Gastrocnemius medialis (tissue), 4 donors: ENCODE results near the gene TMEM198. TPM values are rescaled to one million over a fixed set of nuclear protein-coding genes. Genes with fewer than 3 reads are reported as not detected.

ENCODE experiments used
- ATAC-seq, 2 donors: fragments of 150-250 bp; one replicate each; pipeline ENCODE4 v1.9.1; 2016
- DNase-seq, 2 donors: peaks; one replicate each; pipeline ENCODE4 v3.0.0-alpha.2; 2019
- H3K27ac ChIP-seq, 4 donors: fragments of 200-600 bp; sonication (generic); 1 replicate in 1 of 4; 2 replicates in 3 of 4; pipeline ENCODE4 v1.5.1; 2016 to 2018; ENCODE audit warnings: mild to moderate bottlenecking in 2 of 4, moderate library complexity in 1 of 4
- H3K27me3 ChIP-seq, 3 donors: fragments of 200-600 bp; sonication (generic) in 2 of 3; 1 replicate in 1 of 3; 2 replicates in 2 of 3; pipeline versions ENCODE4 v1.5.1 to v1.6.0; 2016 to 2019; ENCODE audit warnings: mild to moderate bottlenecking in 1 of 3, moderate library complexity in 1 of 3
- H3K36me3 ChIP-seq, 2 donors: fragments of 200-600 bp; sonication (generic) in 1 of 2; one replicate each; pipeline ENCODE4 v1.5.1; 2017 to 2018
- H3K4me1 ChIP-seq, 2 donors: fragments of 200-600 bp; sonication (generic) in 1 of 2; one replicate each; pipeline ENCODE4 v1.5.1; 2016 to 2017; ENCODE audit warnings: mild to moderate bottlenecking in 2 of 2
- H3K4me3 ChIP-seq, 4 donors: fragments of 200-600 bp; sonication (generic) in 3 of 4; 1 replicate in 1 of 4; 2 replicates in 3 of 4; pipeline ENCODE4 v1.5.1; 2016 to 2019; ENCODE audit warnings: mild to moderate bottlenecking in 2 of 4
- H3K9me3 ChIP-seq, 3 donors: fragments of 200-600 bp; sonication (generic) in 2 of 3; 1 replicate in 1 of 3; 2 replicates in 2 of 3; pipeline ENCODE4 v1.5.1; 2016 to 2019
- CTCF ChIP-seq, 5 experiments: fragments of 450-650 bp in 3 of 5; fragments of 200-600 bp in 2 of 5; sonication (generic) in 2 of 5; IDR thresholded peaks in 4 of 5; conservative IDR thresholded peaks in 1 of 5; 1 replicate in 4 of 5; 2 replicates in 1 of 5; pipeline ENCODE4 v1.5.1; 2016 to 2019; ENCODE audit warnings: antibody characterized with exemption in 5 of 5, mild to moderate bottlenecking in 3 of 5, moderate library complexity in 3 of 5
- POLR2A ChIP-seq, 2 donors: fragments of 450-650 bp; IDR thresholded peaks; one replicate each; pipeline ENCODE4 v1.6.1; 2017; ENCODE audit warnings: antibody characterized with exemption in 2 of 2, mild to moderate bottlenecking in 2 of 2, moderate library complexity in 2 of 2
- in situ Hi-C, 4 donors: fragments of 200-750 bp; cut with MboI; loops; one replicate each; pipeline versions ENCODE4 v1.15.0 to v1.8.0; 2017; ENCODE audit warnings: low sequenced_read_pairs in 4 of 4
- intact Hi-C: fragments of 100-400 bp; cut with DNase I; formaldehyde crosslinking; loops from one replicate; pipeline ENCODE4 v1.15.1; 2023; ENCODE audit warnings: low total_unique reads
- total RNA-seq, 4 donors: library from RNA; depleted of rRNA; stranded (reverse); fragments of >200 nt; gene quantifications; one replicate each; pipeline versions ENCODE4 v1.1.0 to v1.2.3, GENCODE V29; 2016

TMEM198 gene
- total RNA-seq, 4 donors from 2014 or later = 0.87 to 6.7 (median 3.3) TPM

- ATAC-seq (no peak), DNase-seq (peak in 1 of 2 donors; percentile 52)
- peak overlapping the region; percentile 63 to 87 (median 72) for H3K4me3 ChIP-seq
- in situ Hi-C loops = no loop called here
- H3K9me3 ChIP-seq = no peaks in the 10 kb centered on the region
- peak in 1 of 2 donors; percentile 41 for TF ChIP-seq POLR2A (IDR thresholded peaks at IDR 0.05)
- TF ChIP-seq CTCF (IDR thresholded peaks at IDR 0.05 in 4 of 5, conservative IDR thresholded peaks at IDR 0.05 in 1 of 5) = no peak
- H3K36me3 ChIP-seq = peaks cover 0 to 18% of the 10 kb centered on the region in 2 donors
- intact Hi-C loops = loop anchor here (5.0 to 10.0 kb wide), 3 partner anchors 100 to 332 kb away; partner anchors contain the start of genes ANKZF1, ATG9A, NHEJ1 and STK11IP
- H3K27me3 ChIP-seq = no peaks in the 10 kb centered on the region
- peak overlapping the region; percentile 91 to 100 (median 96) for H3K27ac ChIP-seq
- peaks cover 39 to 46% of the 10 kb centered on the region in 2 donors for H3K4me1 ChIP-seq
These were observed 46.9 kb upstream of the TMEM198 start for GRCh38 chr2:219496825-219497494.

GRCh38 chr2:219497495-219498279, 46.1 kb upstream of the TMEM198 start:
- Histone ChIP-seq H3K36me3 (peaks cover 0 to 18% of the 10 kb centered on the region in 2 donors), H3K27ac (peak overlapping the region; percentile 91 to 100 (median 96)), H3K27me3 (no peaks in the 10 kb centered on the region), H3K4me1 (peaks cover 39 to 46% of the 10 kb centered on the region in 2 donors), H3K4me3 (peak overlapping the region; percentile 63 to 87 (median 72)), H3K9me3 (no peaks in the 10 kb centered on the region)
- in situ Hi-C loops = no loop called here
- intact Hi-C loops = loop anchor here (1.0 to 10.0 kb wide), 6 partner anchors 37 to 333 kb away; partner anchors contain the start of genes ANKZF1, ATG9A, NHEJ1 and STK11IP
- peak; percentile 55 to 60 for ATAC-seq
- peak; percentile 87 to 89 for DNase-seq
- TF ChIP-seq POLR2A (IDR thresholded peaks at IDR 0.05) (peak in 1 of 2 donors; percentile 71), CTCF (IDR thresholded peaks at IDR 0.05 in 4 of 5, conservative IDR thresholded peaks at IDR 0.05 in 1 of 5) (no peak)

DNA sequence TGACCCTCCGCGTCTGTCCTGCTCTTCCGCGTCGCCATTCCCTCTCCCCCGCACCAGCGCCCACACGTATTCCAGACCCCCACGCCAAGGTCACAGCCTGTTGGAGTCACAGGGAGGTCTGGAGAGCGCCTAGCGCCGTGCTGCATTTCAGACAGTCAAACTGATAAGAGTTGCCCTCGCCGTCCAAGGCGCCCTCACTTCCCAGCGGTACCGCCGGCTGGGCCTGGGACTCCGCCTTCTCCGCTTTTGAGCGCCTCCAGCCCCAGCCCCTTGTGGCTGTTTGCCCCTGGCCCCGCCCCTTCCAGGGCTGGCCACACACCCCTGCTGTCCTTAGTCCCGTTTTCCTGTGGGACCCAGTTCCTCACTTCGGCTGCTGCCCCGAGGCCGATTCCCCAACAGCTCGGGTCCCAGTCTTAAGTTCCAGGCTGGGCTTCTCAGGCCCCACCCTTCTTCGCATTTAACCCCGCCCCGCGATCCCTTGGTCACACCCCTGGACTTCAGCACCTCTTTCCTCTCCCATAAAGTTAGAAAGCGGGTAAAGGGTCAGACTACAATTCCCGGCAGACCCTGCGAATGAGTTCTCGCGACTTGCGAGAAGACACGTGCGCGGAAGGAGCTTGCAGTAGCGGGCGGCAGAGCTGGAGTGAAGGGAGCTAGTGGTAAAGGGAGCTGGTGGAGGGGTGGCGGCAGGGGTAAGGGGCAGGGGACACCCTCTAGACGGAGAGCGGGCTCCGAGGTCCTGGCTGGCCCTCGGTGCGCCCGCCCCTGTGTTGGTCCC, 45.4 kb upstream of the TMEM198 start, which contains the start of gene GMPPA:
Gene GMPPA, plus strand, starts transcription at position 612 of the 778 bp plus-strand sequence. CDS start 1,085 bp downstream, outside the sequence.
- Histone ChIP-seq H3K4me1 (peaks cover 39 to 46% of the 10 kb centered on the region in 2 donors), H3K9me3 (no peaks in the 10 kb centered on the region), H3K27me3 (no peaks in the 10 kb centered on the region), H3K36me3 (peaks cover 0 to 19% of the 10 kb centered on the region in 2 donors), H3K4me3 (peak within 1 kb of the TSS; percentile 66 to 87 (median 74)), H3K27ac (peak within 1 kb of the TSS; percentile 91 to 100 (median 96))
- peak; percentile 97 to 98 for DNase-seq
- peak; percentile 82 to 88 for ATAC-seq
- in situ Hi-C loops = no loop called here
- intact Hi-C loops = loop anchor here (1.0 to 10.0 kb wide), 6 partner anchors 38 to 334 kb away; partner anchors contain the start of genes ANKZF1, ATG9A, NHEJ1 and STK11IP
- TF ChIP-seq CTCF (IDR thresholded peaks at IDR 0.05 in 4 of 5, conservative IDR thresholded peaks at IDR 0.05 in 1 of 5) = peak in 1 of 5 experiments; percentile 25
- TF ChIP-seq POLR2A (IDR thresholded peaks at IDR 0.05) = peak; percentile 83 to 89

DNA sequence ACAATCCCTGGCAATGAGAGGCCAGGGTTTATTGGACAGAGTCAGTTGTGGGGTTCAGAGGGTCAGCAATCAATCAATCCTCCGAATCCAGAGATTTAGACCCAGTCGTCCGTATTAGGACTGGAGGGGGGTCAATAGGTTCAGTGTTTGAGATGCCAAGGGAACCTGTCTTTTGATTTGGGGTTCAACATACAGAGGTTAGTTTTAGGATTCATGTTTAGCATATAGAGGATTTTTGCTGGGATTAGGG, 44.8 kb upstream of the TMEM198 start:
- peaks cover 39 to 46% of the 10 kb centered on the region in 2 donors for H3K4me1 ChIP-seq
- in situ Hi-C loops = no loop called here
- peaks cover 0 to 24% of the 10 kb centered on the region in 2 donors for H3K36me3 ChIP-seq
- peak overlapping the region; percentile 66 to 87 (median 74) for H3K4me3 ChIP-seq
- ATAC-seq (no peak), DNase-seq (no peak)
- no peaks in the 10 kb centered on the region for H3K27me3 ChIP-seq
- no peaks in the 10 kb centered on the region for H3K9me3 ChIP-seq
- TF ChIP-seq POLR2A (IDR thresholded peaks at IDR 0.05) (no peak), CTCF (IDR thresholded peaks at IDR 0.05 in 4 of 5, conservative IDR thresholded peaks at IDR 0.05 in 1 of 5) (no peak)
- intact Hi-C loops = loop anchor here (2.0 to 10.0 kb wide), 4 partner anchors 98 to 334 kb away; partner anchors contain the start of genes ANKZF1, ATG9A, NHEJ1 and STK11IP
- peak overlapping the region; percentile 91 to 100 (median 96) for H3K27ac ChIP-seq
